Inflammatory macrophage treated with lipopolysaccharide for 4 hours (primary cell): ENCODE data around the gene NABP2.

ENCODE experiments used
- DNase-seq: peaks from one replicate; pipeline ENCODE4 v3.0.0-alpha.2; 2020

The NABP2 gene

DNA sequence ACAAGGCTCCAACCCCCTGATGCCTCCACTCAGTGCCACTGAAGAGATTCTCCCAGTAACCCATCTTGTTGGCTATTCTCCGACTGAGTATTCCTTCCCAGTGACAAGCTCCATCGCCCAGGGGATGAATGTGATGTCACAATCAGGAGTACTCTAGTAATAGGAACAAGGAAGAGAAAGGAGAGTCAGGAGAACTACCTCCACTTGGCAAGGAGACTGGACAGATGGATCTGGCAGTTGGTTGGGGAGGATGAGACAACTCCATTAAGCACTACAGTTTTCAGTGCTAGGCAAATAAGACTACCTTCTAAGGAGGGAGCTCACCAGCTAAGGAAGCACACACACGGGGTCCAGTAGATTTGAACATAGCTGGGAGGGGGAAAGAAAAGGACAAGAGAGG is 7.7 kb upstream of the NABP2 start:
- no peak for DNase-seq

DNA sequence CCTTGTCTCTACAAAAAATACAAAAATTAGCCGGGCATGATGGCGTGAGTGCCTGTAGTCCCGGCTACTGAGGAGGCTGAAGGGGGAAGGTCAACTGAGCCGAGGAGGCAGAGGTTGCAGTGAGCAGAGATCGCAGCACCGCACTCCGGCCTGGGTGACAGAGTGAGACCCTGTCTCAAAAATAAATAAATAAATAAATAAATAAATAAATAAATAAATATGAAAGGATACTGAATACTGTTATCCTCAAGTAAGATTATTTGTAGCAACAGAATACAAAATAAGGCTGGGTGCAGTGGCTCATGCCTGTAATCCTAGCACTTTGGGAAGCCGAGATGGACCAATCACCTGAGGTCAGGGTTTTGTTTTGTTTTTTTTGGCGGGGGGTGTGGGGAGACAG is 4.3 kb upstream of the NABP2 start:
- DNase-seq, result no peak

DNA sequence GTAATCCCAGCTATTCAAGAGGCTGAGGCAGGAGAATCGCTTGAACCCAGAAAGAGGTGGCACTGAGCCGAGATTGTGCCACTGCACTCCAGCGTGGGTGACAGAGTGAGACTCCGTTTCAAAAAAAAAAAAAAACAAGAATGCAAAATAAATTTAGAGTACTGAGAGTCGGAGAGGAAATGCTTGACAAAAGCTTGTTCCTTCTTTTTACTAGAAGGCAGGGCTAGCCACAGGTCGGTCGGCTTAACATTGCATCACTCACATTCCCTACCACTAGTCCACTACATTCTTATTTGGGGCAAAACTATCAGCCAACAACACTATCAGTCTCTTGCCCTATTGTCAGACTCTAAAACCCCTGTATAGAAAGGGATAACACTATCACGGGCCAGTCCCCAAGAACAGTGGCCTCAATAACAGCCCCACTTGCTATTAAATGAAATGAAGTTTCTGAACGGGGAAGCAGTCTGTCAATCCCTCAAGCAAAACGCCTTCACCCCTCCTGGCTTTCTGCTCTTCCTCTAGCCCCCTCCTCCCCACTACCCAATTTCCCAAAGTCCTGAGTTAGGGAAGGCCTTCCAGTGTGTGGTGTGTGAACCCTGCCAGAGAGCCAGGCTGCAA is 3.4 kb upstream of the NABP2 start:
- peak; percentile 85 for DNase-seq

- no peak for DNase-seq
These were observed 2.8 kb upstream of the NABP2 start for GRCh38 chr12:56221232-56221756.

- peak; percentile 97 for DNase-seq
These were observed 2.2 kb upstream of the NABP2 start, which contains the start of gene RNF41 for GRCh38 chr12:56221757-56222530. RNF41 (minus strand) TSS chr12:56221922; CDS start chr12:56214047, 7,875 bp downstream.

- DNase-seq, result no peak
These were observed 1.6 kb upstream of the NABP2 start for GRCh38 chr12:56222531-56222895.

- no peak for DNase-seq
These were observed 506 bp upstream of the NABP2 start for GRCh38 chr12:56223571-56224101.

DNA sequence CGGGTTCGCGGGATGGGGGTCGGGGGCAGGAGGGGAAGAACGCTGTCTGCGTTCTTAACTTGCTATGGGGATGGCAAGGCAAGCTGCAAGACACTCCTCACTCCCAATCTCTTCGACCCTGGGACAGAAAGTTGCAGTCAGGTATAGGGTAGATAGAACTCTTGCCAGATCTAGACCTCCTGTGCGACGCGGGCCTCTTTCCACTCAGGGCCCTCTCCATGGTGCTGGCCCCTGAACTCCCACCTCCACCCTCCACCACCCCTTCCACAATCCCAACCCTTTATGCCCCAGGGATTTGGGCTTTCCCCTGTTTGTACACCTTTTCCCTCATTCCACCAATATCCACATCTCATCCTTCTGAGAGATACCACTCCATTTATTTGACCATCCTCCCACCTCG is 812 bp downstream of the NABP2 start:
- no peak for DNase-seq

DNA sequence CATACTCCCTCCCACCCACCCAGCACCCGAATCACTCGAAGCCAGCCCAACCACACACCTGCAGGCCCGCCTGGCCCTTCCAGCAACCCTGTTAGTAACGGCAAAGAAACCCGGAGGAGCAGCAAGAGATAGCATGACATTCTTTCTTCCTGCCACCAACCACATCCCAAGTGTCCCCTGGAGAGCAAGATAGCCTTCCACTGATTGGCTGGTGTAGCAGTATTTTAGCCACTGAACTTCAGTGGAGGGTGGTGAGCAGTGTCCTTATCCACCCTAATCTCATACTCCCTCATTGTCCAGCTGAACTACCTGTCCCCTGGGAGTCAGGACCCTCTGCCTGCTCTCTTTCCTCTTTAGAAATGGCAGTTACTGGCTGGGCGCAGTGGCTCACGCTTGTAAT is 4.9 kb downstream of the NABP2 start:
- DNase-seq, result no peak

DNA sequence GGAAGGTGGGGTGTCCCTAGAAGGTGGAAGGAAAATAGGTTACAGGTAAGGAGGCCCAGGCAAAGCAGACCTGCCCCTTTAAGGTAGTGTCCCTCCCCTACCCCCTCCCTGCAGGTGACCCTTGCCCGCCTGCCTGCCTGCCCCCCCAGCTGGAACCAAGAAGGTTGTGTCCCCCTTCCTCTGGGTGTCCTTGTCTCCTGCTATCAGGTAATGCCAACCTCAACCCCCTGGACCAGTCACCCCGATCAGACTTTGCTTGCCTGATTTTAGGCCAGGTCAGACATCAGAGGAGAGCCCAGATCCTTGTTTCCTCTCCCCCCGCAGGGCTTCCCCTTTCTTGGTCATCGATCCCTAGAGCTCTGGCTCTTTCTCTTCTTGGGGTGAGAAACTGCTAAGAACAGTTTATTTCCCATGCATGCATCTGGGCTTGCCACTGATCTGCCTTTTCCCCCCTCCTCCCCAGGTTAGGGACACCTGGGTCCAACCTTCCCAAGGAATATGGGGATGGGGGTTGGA is 5.8 kb downstream of the NABP2 start, which contains the start of gene SLC39A5:
SLC39A5 (plus strand) TSS at position 136 of the 516 bp plus-strand sequence. CDS start 1,224 bp downstream, outside the sequence.
- no peak for DNase-seq

GRCh38 chr12:56230432-56231183 is 6.5 kb downstream of the NABP2 start:
- no peak for DNase-seq

GRCh38 chr12:56231184-56231582 is 7.0 kb downstream of the NABP2 start:
- no peak for DNase-seq

GRCh38 chr12:56234746-56235436 is 10.7 kb downstream of the NABP2 start:
- no peak for DNase-seq

DNA sequence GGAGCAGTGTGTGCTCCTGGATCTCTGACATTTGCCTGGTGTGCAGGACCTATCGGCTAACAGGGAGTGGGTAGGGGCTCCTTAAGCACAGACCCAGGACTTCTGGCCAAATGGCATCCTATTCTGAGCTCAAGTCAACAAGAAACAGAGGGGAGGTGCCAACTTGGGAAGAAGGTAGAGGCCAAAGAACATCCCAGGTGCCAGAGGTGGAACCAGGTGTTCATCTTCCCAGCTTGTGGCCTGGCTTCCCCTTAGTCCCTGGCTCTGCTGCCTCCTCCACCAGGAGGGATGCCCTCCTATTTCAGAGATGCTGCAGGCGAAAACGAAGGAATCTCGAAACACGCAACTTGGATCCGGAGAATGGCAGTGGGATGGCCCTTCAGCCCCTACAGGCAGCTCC is 11.9 kb downstream of the NABP2 start:
- DNase-seq, result no peak

DNA sequence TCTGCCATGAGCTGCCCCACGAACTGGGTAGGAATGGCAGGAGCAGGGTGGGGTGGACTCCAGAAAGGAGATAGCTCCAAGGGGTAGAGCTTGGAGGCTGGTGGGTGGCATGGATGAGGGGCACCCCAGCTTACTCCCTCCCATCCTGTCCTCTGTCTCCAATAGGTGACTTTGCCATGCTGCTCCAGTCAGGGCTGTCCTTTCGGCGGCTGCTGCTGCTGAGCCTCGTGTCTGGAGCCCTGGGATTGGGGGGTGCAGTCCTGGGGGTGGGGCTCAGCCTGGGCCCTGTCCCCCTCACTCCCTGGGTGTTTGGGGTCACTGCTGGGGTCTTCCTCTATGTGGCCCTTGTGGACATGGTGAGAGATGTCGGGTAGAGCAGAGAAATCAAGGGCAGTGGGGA is 12.8 kb downstream of the NABP2 start:
- no peak for DNase-seq

GRCh38 chr12:56237552-56237951 is 13.4 kb downstream of the NABP2 start:
- DNase-seq, result no peak

DNA sequence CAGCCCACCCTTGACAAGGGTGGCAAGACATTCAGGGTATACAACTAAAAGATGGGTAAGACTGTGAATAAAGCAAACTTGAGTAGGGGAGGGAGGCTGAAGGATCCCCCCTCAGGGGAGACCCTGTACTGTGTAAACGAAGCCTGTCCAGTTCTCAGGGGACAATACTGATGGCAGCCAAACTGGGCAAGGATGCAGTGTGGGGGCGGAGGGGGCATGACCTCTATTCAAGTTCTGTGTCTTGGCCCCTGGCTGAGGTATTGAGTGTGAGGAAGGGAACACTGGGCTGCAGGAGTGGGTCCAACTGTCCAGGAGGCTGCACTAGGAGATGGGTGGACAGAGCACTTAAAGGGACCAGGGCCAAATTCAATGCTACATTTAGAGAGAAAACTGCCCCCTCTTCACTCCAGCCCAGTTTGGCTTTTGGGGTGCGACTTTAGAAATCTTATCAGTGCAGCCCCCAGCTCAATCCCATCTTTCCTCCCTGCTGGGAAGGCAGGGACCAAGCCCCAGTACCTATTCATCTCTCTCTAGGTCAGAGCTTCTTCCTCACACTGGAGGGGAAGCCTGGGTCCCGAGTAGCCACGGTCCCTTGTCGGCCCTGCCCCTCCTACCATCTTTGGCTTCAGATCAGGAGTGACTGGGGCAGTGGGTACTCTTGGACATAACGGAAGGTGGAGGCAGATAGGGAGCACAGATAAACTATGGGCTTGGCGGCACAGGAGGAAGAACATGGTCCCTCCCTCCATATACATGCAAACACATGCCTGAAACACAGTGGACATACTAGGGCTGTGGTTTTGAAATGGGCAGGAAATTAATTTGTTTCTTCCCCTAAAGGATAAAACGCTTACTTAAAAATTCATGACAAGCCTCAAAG is 17.5 kb downstream of the NABP2 start:
- no peak for DNase-seq

- no peak for DNase-seq
These were observed 18.8 kb downstream of the NABP2 start for GRCh38 chr12:56242986-56243385.

- no peak for DNase-seq
These were observed 19.6 kb downstream of the NABP2 start for GRCh38 chr12:56243731-56244181.

DNA sequence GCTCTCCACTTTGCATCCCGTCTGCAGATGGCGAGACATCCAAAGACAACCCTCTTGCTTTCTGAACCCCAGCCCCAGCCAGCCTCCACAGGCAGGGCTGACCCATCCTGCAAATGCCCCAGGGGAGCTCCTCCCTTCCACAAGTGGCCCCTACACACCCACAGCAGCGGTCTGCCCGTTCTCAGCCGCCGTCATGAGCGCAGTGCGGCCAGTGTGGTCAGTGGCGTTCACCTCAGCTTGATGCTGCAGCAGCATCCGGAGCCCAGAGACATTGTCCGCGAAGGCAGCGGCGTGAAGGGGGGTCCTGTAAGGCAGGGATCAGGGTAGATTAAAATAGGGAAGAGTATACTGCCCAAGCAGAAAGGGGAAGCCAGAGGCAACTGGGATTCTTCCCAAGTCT is 20.4 kb downstream of the NABP2 start:
- no peak for DNase-seq

DNA sequence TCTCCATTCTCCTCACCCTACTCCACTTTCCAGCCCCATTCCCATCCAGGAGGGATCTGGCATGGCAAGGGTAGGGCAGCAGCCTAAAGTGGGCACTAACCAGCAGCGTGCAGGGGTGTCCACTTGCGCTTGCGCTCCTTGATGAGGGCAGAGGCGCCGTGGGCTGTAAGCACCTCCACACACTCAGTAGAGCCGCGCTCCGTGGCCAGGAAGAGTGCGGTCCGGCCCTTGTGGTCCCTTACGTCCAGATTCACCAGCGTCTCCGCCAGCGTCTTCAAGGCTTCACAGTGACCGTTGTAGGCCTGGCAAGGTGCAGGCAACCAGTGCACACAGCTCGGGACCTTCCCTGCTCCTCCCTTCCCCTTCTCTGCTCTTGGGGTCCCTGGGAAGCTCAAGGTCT is 23.8 kb downstream of the NABP2 start:
- DNase-seq, result no peak
